ENCODE results near the gene RABGGTA. TPM values are rescaled to one million over a fixed set of nuclear protein-coding genes. Genes with fewer than 3 reads are reported as not detected.
"Not testable (repeated sequence)": the region's sequence is repeated elsewhere in the genome, so short reads cannot be mapped to it uniquely, and the experiment has no call there.

RABGGTA gene
- total RNA-seq, 1 donor from 2014 or later: 14.0 TPM

GRCh38 chr14:24260780-24261157 lies 10.6 kb downstream of the RABGGTA start:
- DNase-seq (ENCODE audit: low spot score): no peak

DNA sequence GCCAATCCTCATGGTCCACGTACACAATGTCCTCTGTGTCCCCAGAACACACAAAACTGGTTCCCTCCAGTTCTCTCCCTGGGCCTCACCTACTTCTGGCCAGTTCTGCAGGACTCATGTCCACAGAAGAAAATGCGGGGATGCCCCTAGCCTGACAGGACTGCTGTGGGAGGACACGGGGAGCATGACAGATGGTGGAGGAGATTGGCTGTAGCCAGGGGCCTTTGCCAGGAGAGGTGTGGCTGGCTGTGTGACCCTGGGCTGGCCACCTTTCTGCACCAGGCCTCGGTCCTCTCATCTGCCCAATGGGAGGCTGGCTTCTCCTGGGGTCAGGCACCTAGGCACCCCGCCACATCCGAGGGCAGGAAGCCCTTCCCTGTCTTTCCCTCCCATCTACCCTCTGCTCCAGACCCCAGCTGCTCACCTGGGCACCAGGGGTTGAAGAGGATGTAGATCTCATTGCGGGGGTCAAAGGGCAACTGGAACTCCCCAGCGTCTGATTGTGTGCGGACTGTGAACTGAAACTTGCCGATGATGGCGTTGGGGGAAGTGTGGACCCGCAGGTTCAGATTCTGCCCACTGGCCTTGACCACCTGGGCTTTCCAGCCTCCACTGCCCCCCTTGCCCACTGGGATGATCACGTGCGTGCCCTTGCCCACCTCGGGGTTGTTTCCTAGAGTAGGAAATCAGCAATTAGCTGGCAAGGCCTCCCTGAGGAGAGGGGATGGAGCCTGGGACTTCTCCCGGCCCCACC lies 11.2 kb downstream of the RABGGTA start:
- DNase-seq (ENCODE audit: low spot score): no peak

DNA sequence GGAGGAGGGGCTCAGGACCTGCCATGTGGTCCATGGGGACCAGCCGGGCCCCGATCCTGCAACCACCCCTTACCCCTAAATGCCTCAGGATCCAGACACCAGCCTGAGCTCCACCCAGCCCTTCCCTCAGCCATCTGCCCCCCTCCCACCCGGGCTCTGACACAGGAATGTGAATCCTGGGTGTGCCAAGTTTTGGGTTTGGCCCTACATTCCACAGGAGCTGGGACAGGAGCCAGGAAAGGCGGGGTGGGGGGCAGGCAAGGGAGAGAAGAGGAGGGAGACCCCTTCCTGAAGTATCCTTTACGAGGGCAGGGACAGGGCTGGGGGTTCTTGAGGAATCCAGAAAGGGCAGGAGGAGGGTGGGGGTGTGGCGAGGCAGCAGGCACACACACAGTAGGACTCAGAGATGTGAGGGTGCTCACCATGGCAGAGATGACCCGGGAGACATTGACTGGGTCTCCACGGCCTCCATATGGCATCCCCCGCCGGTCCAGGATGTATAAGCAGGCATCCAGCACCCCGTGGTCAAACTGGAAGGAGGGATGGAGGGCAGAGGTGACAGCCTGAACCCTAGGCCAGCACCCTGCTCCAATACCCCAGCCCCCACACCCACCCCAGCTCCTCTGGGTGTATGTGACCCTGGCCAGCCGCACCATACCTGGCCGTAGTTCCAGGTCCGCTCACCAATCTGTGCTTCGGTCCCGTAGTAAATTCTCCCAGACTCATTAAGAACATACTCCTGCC lies 11.9 kb downstream of the RABGGTA start:
- peak; percentile 79 for DNase-seq (ENCODE audit: low spot score)

GRCh38 chr14:24258548-24259265 lies 12.7 kb downstream of the RABGGTA start:
- no peak for DNase-seq (ENCODE audit: low spot score)

DNA sequence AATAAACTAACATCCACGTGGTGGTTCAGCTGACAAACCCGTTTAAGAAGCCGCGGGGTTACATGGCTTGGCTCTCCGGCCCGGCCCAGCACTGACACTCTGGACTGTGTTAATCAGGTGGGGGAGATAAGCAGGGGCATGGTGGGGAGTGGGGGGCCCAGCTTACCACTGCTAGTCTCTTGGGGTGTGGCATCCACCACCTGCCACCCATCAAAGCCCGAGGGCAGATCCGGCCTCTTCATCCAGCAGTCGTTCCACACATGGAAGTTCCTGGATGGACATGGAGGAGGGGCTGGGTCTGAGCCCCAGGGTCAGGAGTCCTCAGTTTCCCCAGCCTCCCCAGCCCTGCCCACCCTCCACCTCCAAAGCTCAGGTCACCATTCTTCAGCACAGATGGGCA lies 13.3 kb downstream of the RABGGTA start:
- DNase-seq (ENCODE audit: low spot score): no peak

- DNase-seq (ENCODE audit: low spot score): no peak
Observed at GRCh38 chr14:24256960-24257359, 14.4 kb downstream of the RABGGTA start.

GRCh38 chr14:24255931-24256711 lies 15.3 kb downstream of the RABGGTA start:
- DNase-seq (ENCODE audit: low spot score): no peak

- DNase-seq (ENCODE audit: low spot score): no peak
Observed at GRCh38 chr14:24255438-24255837, 16.0 kb downstream of the RABGGTA start.

DNA sequence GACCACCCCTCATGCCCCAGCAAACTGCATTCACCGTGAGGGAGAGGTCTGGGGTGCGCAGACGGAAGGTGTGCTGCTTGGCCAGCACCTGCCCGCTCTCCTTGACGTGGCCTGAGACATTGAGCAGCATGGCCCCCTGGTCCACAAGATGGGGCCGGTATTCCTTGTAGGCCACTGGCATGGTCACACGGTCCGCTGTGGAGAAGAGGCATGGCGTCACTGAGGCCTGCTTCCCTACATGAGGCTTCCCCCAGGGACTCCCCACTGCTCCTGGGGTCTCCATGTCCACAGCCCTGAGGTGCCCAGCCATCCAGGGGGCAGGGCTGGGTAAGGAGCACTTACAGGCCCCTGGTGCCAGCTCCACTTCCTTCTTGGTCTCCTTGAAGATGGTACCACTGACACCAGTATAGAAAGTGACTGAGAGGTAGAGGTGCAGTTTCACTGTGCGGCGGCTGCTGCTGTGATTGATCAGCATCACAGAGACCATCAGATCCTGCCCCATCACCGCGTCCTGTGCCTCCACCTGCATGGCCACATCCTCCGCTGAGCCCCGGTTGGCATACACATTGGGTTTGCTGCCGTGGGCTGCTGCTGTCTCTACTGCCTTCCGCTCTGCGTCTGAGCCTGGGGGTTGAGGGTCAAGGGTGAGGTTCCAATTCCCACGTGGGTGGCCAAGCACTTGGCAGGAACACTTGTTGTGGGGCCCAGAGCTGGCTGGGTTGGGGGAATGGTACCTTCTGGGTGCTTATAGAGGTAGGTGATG lies 16.6 kb downstream of the RABGGTA start:
- DNase-seq (ENCODE audit: low spot score): no peak

GRCh38 chr14:24253936-24254335 lies 17.5 kb downstream of the RABGGTA start:
- no peak for DNase-seq (ENCODE audit: low spot score)

GRCh38 chr14:24252289-24253124 lies 18.9 kb downstream of the RABGGTA start:
- DNase-seq (ENCODE audit: low spot score): no peak

DNA sequence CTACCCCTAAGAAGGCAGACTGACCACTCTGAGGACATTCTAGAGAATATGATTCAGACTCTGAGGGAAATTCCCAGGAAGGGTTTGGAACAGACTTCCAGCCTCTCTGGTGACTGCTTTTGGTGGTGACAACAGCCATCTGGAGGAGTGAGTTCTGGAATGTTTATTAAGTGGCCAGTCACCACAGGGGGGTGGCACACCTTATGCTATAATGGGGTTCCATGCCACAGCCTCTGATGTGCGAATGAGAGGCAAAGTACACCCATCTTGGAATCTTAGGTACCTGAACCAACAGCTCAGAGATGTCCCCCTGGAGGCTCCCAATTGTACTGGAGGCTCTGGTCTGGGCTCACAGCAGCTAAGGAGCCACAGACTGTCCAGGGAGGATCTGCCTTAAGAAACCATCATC lies 19.5 kb downstream of the RABGGTA start:
- no peak for DNase-seq (ENCODE audit: low spot score)

- DNase-seq (ENCODE audit: low spot score): no peak
Observed at GRCh38 chr14:24250354-24250753, 21.0 kb downstream of the RABGGTA start.

DNA sequence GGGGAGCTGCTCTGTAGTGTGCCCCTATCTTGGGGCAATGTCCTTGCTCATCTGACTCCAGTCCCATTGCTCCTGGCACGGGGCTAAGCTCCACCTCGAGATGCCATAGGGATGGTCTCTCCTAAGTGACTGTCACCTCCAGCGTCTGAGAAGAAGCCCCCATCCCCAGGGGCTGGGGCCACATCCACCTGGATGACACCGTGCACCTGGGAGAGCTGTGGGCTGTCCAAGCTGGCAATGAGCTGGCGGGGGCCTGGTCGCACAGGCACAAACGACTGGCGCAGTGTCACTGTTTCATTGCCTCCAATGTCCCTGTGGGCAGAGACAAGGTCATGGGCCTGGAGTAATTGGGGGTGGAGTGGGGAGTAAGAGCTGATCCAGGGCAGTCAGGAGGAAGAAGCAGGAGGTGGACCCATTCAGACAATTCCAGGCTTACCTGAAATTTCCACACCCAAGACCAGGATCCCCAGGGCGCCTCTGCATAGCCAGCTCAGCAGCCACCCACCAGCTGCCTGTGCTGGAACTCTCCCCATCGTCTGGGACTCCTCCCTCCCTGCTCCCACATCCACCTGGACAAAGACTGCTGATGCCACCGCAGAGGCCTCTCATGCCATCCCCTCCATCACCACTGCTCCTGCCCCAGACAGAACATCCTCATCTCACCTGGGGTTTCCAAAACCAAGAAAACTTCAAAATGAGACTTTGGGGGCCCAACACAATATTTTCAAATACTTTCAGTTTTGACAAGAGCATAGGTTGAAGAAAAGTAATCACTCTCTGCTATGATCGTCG lies 22.0 kb downstream of the RABGGTA start:
- DNase-seq (ENCODE audit: low spot score): no peak

DNA sequence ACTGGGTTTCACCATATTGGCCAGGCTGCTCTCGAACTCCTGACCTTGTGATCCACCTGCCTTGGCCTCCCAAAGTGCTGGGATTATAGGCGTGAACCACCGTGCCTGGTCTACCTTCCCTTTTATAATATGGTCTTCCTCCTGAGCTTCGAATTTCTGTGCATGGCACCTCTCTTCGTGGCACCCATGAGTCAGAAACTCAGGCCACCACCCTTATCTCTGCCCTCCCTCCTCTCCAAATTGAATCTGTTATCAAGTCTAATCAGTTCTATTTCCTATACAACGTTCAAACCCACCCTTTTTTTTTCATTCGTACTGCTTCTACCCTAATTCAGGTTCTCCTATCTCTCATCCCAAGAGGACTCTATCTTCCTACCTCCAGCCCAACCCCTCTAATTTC lies 24.0 kb downstream of the RABGGTA start:
- DNase-seq (ENCODE audit: low spot score): no peak

- DNase-seq (ENCODE audit: low spot score): no peak
Observed at GRCh38 chr14:24246765-24247212, 24.6 kb downstream of the RABGGTA start.

- DNase-seq (ENCODE audit: low spot score): not testable (repeated sequence)
Observed at GRCh38 chr14:24245350-24245749, 26.0 kb downstream of the RABGGTA start.

GRCh38 chr14:24243336-24243836 lies 28.0 kb downstream of the RABGGTA start:
- no peak for DNase-seq (ENCODE audit: low spot score)
